SIG-M5 treated with dmso at 0.1 percent for 504 hours (cell line): ENCODE results near the gene CIB1.

ENCODE experiments used
- DNase-seq: peaks from one replicate; lab custom pipeline; 2025; ENCODE audit not compliant: unreplicated experiment; lab: John Stamatoyannopoulos, UW

The CIB1 gene

GRCh38 chr15:90241343-90242192 is 7.8 kb upstream of the CIB1 start:
- no peak for DNase-seq

GRCh38 chr15:90240856-90241255 is 7.1 kb upstream of the CIB1 start:
- DNase-seq = no peak

- no peak for DNase-seq
Measured at GRCh38 chr15:90239371-90239770, 5.6 kb upstream of the CIB1 start.

DNA sequence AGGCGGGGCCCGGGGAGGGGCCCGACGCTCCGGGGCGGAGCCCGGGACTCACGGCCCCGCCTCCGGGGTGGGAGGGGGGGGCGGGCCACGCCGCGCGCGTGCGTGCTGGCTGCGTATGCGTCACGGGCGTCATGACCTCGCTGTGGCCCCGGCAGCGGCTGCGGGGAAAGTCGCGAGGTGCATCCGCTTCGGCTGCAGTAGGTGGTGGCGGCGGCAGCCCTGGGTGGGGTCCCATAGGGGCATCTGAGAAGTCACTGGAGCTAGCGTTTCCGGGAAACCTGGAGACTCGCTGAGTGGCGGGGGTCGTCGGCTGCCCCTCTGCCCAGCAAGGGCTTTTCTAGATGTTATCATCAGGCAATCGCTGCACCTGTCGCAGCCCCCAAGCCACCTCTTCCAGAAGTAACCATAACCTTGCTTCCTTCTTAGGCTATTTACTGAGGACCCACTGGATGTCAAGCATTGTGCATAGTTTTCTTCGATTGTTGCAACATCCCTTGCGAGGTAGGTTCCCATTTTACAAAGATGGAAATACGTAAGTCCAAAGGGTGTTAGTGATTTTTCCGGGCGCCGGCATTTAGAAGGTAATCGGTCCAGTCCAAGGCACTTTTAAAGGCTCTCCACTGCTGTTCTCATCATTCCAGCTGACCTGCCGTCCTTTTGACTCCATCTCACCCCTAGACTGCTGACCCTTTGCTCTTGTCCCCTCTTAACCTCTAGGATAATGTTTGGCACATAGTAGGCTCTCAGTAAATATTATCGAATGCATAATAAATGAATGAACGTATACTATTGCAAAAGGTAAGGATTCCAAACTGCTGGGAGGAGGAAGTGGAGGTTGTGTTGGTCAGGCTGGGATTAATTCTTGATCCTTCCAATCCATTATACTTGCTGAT is 601 bp upstream of the CIB1 start, which contains the start of gene GDPGP1:
Gene GDPGP1, plus strand, starts transcription at position 114 of the 893 bp plus-strand sequence. CDS start 6,700 bp downstream, outside the sequence.
- peak; percentile 16 for DNase-seq

DNA sequence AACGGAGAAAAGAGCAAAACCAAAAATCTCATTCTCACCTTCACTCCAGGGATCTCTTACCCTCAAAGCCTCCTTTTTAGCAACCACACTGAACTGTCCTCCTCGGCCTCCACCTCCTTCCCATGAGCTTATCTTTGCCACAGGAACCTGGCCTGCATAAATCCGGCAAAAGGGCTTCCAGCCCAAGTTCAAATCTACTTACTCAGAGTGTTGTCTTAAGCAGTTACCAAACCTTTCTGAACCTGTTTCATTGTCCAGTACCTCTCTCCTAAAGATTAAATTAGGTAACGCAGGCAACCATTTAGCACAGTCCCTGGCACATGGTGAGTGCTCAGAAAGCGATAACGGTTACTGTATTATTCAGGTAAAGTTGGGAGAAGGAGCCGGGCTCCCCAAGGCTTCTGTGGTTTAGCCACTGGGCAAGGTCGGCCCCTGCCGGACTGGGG is 777 bp downstream of the CIB1 start:
- no peak for DNase-seq

DNA sequence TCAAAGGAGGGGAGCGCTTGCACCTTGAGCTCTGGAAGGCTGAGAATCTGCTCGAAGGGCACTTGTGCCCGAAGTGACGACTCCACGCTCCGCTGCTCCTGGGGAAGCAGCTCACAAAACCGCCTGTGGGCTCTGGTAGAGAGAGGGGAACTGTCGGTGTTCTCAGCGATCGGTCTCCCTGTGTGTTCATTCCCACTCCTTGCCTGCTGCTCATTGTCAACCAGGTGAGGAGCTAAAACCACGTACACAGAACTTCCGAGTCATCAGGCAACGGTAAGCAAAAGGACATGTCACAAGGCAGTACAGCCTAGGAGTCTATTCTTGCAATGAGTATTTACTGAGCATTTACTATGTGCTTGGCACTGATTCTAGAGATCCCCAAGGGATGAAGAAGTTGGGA is 1.5 kb downstream of the CIB1 start:
- DNase-seq = no peak

GRCh38 chr15:90231028-90232017 is 2.4 kb downstream of the CIB1 start:
- DNase-seq = peak; percentile 67

DNA sequence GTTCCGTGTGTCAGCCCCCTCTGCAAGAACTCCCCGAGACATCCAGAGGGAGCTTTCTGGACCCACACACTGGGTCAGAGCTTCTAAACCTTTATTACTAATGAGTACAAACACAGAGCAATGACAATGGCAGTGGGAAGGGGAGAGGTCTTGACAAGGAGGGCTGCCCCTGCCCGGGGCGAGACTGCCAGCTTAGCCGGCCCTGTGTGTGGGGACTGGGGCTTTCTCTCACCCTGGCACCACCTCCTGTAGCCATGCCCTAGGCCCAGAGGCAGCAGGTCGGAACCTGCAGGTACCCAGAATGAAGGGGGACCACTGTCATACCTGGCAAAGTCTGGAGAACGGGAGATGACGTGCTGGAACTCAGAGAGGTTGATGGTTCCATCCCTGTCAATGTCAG is 3.1 kb downstream of the CIB1 start:
- DNase-seq = no peak

DNA sequence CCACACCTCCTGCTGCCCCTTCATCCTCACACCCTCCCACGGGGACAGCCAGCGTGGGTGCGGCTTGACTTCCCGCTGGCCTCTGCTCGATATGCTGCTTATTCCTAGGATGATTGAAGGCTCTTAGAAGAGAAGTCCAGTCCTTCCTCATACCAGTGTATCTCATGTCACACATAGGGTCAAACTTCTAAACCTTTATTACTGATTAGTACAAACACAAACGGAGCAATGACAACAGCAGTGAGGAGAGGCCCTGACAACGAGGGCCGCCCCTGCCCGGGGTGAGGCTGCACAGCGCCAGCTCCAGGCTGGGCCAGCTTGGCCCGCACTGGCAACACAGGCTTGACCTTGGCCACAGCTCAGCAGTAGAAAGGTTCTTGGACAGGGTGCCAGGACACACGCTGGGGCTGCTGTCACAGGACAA is 3.7 kb downstream of the CIB1 start:
- no peak for DNase-seq

DNA sequence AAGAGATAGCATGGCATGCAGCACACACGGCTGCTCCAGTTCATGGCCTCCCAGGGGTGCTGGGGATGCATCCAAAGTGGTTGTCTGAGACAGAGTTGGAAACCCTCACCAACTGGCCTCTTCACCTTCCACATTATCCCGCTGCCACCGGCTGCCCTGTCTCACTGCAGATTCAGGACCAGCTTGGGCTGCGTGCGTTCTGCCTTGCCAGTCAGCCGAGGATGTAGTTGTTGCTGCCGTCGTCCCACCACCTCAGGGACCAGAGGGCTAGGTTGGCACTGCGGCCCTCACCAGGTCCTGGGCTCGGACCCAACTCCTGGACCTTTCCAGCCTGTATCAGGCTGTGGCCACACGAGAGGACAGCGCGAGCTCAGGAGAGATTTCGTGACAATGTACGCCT is 4.8 kb downstream of the CIB1 start:
- no peak for DNase-seq

DNA sequence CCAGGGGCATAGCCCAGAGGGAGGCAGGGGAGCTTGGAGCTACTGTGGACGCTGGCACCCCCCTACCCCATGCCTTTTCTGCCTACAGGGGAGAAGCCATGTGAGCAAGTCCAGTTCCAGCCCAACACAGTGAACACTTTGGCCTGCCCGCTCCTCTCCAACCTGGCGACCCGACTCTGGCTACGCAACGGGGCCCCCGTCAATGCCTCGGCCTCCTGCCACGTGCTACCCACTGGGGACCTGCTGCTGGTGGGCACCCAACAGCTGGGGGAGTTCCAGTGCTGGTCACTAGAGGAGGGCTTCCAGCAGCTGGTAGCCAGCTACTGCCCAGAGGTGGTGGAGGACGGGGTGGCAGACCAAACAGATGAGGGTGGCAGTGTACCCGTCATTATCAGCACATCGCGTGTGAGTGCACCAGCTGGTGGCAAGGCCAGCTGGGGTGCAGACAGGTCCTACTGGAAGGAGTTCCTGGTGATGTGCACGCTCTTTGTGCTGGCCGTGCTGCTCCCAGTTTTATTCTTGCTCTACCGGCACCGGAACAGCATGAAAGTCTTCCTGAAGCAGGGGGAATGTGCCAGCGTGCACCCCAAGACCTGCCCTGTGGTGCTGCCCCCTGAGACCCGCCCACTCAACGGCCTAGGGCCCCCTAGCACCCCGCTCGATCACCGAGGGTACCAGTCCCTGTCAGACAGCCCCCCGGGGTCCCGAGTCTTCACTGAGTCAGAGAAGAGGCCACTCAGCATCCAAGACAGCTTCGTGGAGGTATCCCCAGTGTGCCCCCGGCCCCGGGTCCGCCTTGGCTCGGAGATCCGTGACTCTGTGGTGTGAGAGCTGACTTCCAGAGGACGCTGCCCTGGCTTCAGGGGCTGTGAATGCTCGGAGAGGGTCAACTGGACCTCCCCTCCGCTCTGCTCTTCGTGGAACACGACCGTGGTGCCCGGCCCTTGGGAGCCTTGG is 5.6 kb downstream of the CIB1 start:
- no peak for DNase-seq

DNA sequence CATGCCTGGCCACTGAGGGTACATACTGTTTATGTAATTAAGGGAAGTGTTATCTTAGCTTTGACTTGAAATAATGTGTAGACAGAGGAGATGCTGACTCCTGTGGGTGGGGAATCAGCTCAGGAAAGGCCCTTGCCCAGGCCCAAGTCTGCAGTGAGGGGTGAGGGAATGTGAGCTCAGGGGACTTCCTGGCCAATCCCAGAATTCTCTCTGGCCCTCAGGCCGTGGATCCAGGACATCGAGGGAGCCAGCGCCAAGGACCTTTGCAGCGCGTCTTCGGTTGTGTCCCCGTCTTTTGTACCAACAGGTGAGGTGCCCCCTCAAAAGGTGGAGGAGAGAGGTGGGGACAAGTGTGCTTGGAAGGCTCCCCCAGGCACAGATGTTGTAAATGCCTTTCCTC is 6.4 kb downstream of the CIB1 start:
- DNase-seq = no peak

- no peak for DNase-seq
Measured at GRCh38 chr15:90225504-90226234, 8.1 kb downstream of the CIB1 start.

GRCh38 chr15:90225047-90225446 is 8.7 kb downstream of the CIB1 start:
- DNase-seq = no peak

DNA sequence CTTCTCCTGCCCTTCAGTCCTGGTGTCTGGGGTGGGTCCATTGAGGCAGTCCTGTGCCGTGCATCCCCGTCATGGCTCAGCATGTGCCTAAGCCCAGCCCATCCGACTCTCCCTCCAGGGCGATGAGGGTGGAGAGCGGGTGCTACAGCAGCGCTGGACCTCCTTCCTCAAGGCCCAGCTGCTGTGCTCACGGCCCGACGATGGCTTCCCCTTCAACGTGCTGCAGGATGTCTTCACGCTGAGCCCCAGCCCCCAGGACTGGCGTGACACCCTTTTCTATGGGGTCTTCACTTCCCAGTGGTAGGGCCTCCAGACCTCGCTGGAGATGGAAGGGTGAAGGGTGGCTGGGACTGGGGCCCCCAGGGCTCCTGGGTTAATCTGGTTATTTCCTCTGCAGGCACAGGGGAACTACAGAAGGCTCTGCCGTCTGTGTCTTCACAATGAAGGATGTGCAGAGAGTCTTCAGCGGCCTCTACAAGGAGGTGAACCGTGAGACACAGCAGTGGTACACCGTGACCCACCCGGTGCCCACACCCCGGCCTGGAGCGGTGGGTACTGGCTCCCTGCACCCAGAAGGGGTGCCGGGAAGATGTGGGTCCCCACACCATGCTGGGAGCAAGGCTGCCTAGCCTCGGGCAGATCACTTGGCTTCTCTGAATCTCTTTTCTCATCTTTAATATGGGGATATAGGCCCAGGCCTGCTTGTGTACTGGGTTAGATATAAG is 10.1 kb downstream of the CIB1 start:
- DNase-seq = no peak

- DNase-seq = no peak
Measured at GRCh38 chr15:90222547-90222946, 11.2 kb downstream of the CIB1 start.

DNA sequence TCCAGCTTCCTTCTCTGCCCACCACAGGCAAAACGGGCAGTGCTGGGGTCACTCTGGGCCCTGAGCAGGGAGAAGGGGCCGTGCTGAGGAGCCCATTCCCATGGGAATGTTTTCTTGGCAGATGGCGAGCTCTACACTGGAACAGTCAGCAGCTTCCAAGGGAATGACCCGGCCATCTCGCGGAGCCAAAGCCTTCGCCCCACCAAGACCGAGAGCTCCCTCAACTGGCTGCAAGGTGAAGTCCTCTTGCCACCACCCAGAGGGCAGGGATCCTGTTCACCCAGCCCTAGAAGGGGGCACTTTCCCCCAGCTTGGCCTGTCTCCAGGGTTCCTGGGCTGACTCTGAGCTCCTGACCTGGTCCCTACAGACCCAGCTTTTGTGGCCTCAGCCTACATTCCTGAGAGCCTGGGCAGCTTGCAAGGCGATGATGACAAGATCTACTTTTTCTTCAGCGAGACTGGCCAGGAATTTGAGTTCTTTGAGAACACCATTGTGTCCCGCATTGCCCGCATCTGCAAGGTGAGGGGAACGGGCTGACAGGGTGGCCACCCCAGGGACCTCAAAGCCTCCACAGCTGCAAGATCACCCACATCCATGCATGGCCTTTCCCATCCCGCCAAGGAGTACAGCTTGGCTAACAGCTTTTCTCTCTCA is 12.4 kb downstream of the CIB1 start:
- DNase-seq = peak; percentile 63
